Measurements from ENCODE around the gene ZNF775.

The ZNF775 gene

GRCh38 chr7:150351587-150352194 is 27.4 kb upstream of the ZNF775 start:
- no peak for DNase-seq

GRCh38 chr7:150355666-150356059 is 23.5 kb upstream of the ZNF775 start:
- no peak for DNase-seq

- DNase-seq, result no peak
Observed at GRCh38 chr7:150356265-150356897, 22.7 kb upstream of the ZNF775 start.

- DNase-seq, result no peak
Observed at GRCh38 chr7:150357270-150357669, 21.9 kb upstream of the ZNF775 start.

- DNase-seq, result no peak
Observed at GRCh38 chr7:150357771-150358427, 21.2 kb upstream of the ZNF775 start.

GRCh38 chr7:150358433-150358832 is 20.7 kb upstream of the ZNF775 start:
- no peak for DNase-seq

- DNase-seq, result no peak
Observed at GRCh38 chr7:150358988-150359621, 20.0 kb upstream of the ZNF775 start.

- no peak for DNase-seq
Observed at GRCh38 chr7:150359622-150360362, 19.3 kb upstream of the ZNF775 start.

GRCh38 chr7:150360363-150361058 is 18.6 kb upstream of the ZNF775 start:
- DNase-seq, result no peak

- DNase-seq, result no peak
Observed at GRCh38 chr7:150361402-150361801, 17.7 kb upstream of the ZNF775 start.

- no peak for DNase-seq
Observed at GRCh38 chr7:150361807-150362621, 17.1 kb upstream of the ZNF775 start.

- DNase-seq, result no peak
Observed at GRCh38 chr7:150363370-150363769, 15.8 kb upstream of the ZNF775 start.

GRCh38 chr7:150363872-150364271 is 15.3 kb upstream of the ZNF775 start:
- DNase-seq, result no peak

- no peak for DNase-seq
Observed at GRCh38 chr7:150365194-150365593, 13.9 kb upstream of the ZNF775 start.

- no peak for DNase-seq
Observed at GRCh38 chr7:150365673-150366398, 13.3 kb upstream of the ZNF775 start.

GRCh38 chr7:150367677-150368095 is 11.4 kb upstream of the ZNF775 start:
- DNase-seq, result no peak

- peak; percentile 93 for DNase-seq
Observed at GRCh38 chr7:150368096-150368883, 10.8 kb upstream of the ZNF775 start, which contains the start of gene REPIN1. Gene REPIN1 (plus strand): TSS chr7:150368822. CDS start chr7:150369712, 890 bp downstream.

- DNase-seq, result peak; percentile 78
Observed at GRCh38 chr7:150368884-150369747, 10.0 kb upstream of the ZNF775 start.
